Umbilical cord (tissue), 2 donors: ENCODE measurements around the gene POTED. TPM values are rescaled to one million over a fixed set of nuclear protein-coding genes. Genes with fewer than 3 reads are reported as not detected.
"Not testable (repeated sequence)": the region's sequence is repeated elsewhere in the genome, so short reads cannot be mapped to it uniquely, and the experiment has no call there.

Experiments
- DNase-seq: peaks from one replicate; pipeline ENCODE4 v3.0.0-alpha.2; 2015; ENCODE audit warnings: low spot score
- total RNA-seq: library from RNA; depleted of rRNA; stranded (reverse); fragments of >200 nt; gene quantifications from one replicate; pipeline ENCODE4 v1.2.3, GENCODE V29; 2014; ENCODE audit warnings: low replicate concordance; ENCODE audit not compliant: insufficient read depth

POTED gene
- total RNA-seq = not detected

DNA sequence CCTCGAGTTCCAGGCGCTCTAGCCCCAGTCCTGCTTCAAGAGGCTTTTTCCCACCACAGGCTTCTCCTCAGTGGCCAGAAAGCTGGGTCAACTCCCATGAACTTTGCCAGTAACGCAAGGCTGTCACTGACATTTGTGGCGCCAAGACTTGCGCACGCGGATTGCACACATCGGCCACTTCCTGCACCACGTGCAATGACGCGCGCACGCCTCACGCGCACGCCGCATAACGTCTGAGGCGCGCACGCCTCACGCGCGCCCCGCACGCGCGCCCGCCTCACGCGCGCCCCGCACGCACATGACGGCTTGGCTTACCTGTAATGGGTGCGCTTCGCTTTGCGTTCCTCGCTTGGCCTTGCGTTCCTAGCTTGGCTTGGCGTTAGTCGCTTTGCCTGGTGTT lies at the start of gene POTED:
POTED (plus strand) TSS at position 301 of the 400 bp plus-strand sequence. CDS start 452 bp downstream, outside the sequence.
- not testable (repeated sequence) for DNase-seq

DNA sequence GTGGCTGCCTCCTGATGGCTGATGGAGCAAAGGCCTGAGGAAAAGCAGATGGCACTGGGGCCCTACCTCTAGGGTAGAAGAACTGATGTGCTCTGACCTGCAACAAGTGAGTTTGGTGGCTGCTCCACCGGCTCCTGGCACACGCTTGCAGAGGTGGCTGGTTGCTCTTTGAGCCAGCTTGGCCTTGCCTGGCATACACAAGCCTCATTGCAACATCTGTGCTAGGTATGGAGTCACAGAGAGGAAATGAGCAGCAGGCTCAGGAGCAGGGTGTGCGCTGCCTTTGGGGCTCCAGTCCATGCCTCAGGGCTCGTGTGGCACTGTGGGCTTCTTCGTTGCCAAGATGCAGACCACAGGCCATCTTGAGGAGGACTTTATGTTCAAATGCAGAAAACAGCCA lies 40.5 kb downstream of the POTED start:
- DNase-seq = not testable (repeated sequence)

DNA sequence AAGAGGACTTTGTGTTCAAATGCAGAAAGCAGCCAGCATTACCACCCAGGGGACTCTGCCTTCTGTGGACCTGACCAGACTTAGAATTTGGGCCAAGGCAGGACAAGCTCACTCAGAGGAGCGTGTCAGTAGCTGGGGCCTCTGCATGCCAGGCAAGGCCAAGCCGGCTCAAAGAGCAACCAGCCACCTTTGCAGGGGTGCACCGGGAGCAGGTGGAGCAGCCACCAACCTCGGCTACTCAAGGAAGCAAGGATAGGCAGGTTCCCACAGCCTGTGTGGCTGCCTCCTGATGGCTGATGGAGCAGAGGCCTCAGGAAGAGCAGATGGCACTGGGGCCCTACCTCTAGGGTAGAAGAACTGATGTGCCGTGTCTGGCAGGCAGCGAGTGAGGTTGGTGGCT lies 42.2 kb downstream of the POTED start:
- DNase-seq = not testable (repeated sequence)
